NCI-H69 (cell line): ENCODE data around the gene EMX2.
"Not testable (repeated sequence)": the region's sequence is repeated elsewhere in the genome, so short reads cannot be mapped to it uniquely, and the experiment has no call there.

Experiments used
- DNase-seq: peaks from one replicate; lab custom pipeline; 2025; lab: John Stamatoyannopoulos, UW

The EMX2 gene

GRCh38 chr10:117542706-117543224, at the start of gene EMX2:
EMX2 (plus strand) TSS chr10:117542746; CDS start chr10:117543268, 522 bp downstream.
- DNase-seq, result peak; percentile 75

- DNase-seq, result no peak
Measured at GRCh38 chr10:117496031-117496430, 46.5 kb upstream of the EMX2 start.

GRCh38 chr10:117496616-117497028, 45.9 kb upstream of the EMX2 start:
- DNase-seq, result peak; percentile 84

- no peak for DNase-seq
Measured at GRCh38 chr10:117497736-117498135, 44.8 kb upstream of the EMX2 start.

- DNase-seq, result no peak
Measured at GRCh38 chr10:117499248-117500105, 43.1 kb upstream of the EMX2 start.

- no peak for DNase-seq
Measured at GRCh38 chr10:117500456-117500855, 42.1 kb upstream of the EMX2 start.

- DNase-seq, result no peak
Measured at GRCh38 chr10:117501460-117502035, 41.0 kb upstream of the EMX2 start.

- DNase-seq, result no peak
Measured at GRCh38 chr10:117502421-117503243, 39.9 kb upstream of the EMX2 start.

- peak; percentile 95 for DNase-seq
Measured at GRCh38 chr10:117503244-117504205, 39.0 kb upstream of the EMX2 start.

GRCh38 chr10:117504562-117504961, 38.0 kb upstream of the EMX2 start:
- DNase-seq, result no peak

- DNase-seq, result not testable (repeated sequence)
Measured at GRCh38 chr10:117507081-117507480, 35.5 kb upstream of the EMX2 start.

GRCh38 chr10:117509573-117509972, 33.0 kb upstream of the EMX2 start:
- no peak for DNase-seq

- DNase-seq, result no peak
Measured at GRCh38 chr10:117511601-117512390, 30.8 kb upstream of the EMX2 start.

GRCh38 chr10:117514971-117515370, 27.6 kb upstream of the EMX2 start:
- DNase-seq, result peak; percentile 41

- no peak for DNase-seq
Measured at GRCh38 chr10:117516681-117517080, 25.9 kb upstream of the EMX2 start.

- no peak for DNase-seq
Measured at GRCh38 chr10:117518246-117518645, 24.3 kb upstream of the EMX2 start.

- DNase-seq, result no peak
Measured at GRCh38 chr10:117519286-117519685, 23.3 kb upstream of the EMX2 start.

- DNase-seq, result no peak
Measured at GRCh38 chr10:117519879-117520278, 22.7 kb upstream of the EMX2 start.

- DNase-seq, result no peak
Measured at GRCh38 chr10:117530791-117531190, 11.8 kb upstream of the EMX2 start.

- DNase-seq, result no peak
Measured at GRCh38 chr10:117531371-117532002, 11.1 kb upstream of the EMX2 start.
